T-helper 22 cell (primary cell): ENCODE data around the gene SPATS1.
A peak's percentile ranks its signal among the peaks of the same experiment; 100 is the strongest.
"Not testable (repeated sequence)": the region's sequence is repeated elsewhere in the genome, so short reads cannot be mapped to it uniquely, and the experiment has no call there.

Experiments
- DNase-seq: peaks from one replicate; pipeline ENCODE4 v3.0.0-alpha.2; 2020; ENCODE audit warnings: low read depth

Gene SPATS1

DNA sequence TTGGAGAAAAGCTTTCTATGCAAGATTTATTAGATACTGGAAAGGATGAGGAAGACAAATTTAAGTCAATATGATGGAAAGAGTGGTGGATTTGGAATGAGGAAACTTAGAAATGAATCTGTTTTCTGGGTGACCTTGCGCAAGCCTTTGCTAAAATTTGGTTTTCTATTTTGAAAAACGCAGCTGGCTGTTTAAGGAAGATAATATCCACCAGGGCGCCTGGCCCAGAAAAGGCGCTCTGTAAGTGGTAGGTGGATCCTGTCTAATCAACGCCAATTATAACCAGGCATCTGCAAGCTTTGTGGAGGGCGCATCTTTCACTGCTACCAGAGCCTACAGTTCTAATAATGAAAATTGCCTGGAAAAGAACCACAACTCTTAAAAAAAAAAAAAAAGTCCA, 398 bp upstream of the SPATS1 start:
- DNase-seq: no peak

- not testable (repeated sequence) for DNase-seq
Observed at GRCh38 chr6:44346818-44347217, 4.4 kb downstream of the SPATS1 start.

DNA sequence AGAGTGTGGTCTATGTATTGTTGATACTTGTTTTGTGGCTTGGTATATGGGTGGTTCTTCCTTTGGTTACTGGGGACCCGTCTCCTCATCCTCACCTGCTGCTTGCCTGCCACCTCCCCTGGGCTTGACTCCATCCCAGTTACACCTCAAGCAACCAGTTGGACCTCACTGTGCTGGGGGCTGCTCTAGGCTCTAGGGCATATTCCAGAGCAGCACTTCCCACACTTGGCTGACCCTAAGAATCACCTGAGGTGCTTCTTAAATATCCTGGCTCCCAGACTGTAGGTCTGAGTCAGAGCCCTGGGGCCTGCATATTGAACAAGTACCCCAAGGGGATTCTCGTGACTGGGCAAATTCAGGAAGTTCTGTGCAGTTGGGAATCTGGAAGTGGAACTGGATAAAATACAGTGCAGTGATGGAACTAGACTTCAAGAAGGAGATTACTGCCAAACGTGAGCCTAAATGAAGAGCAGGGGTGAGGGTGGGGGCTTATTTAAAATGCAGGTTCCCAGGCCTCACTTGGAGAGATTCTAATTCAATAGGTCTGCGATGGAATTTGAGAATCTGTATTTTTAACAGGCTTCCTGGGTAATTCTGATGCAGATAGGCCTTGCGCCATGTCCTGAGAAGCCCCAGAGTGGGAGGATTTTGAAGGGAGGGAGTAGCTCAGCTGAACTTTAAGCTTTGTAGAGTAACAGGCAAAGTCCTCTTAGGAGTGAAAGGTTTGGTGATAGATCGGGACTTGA, 7.6 kb downstream of the SPATS1 start:
- DNase-seq: no peak

DNA sequence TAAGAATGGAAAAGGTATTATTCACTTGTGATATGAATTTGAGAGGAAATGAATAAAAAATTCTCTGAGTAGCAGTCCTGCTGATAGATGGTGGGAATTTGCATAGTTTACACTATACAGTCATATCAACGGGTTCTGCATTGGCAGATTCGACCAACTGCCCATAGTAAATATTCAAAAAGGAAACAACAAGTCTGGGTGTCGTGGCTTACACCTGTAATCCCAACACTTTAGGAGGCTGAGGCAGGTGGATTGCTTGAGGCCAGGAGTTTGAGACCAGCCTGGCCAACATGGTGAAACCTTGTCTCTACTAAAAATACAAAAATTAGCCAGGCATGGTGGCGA, 8.2 kb downstream of the SPATS1 start:
- not testable (repeated sequence) for DNase-seq

DNA sequence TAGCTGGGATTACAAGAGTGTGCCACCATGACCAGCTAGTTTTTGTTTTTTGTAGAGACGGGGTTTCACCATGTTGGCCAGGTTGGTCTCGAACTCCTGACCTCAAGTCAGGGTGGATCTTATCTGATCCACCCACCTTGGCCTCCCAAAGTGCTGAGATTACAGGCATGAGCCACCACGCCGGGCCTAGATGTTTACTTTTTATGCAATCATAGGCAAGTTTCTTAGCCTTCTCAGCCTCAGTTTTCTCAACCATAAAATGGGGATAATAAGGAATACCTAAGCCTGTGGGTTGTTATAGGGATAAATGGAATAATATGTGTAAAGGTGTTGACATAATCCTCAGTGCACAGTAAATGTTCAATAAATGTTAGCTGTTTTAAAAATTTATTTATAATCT, 9.8 kb downstream of the SPATS1 start:
- no peak for DNase-seq

DNA sequence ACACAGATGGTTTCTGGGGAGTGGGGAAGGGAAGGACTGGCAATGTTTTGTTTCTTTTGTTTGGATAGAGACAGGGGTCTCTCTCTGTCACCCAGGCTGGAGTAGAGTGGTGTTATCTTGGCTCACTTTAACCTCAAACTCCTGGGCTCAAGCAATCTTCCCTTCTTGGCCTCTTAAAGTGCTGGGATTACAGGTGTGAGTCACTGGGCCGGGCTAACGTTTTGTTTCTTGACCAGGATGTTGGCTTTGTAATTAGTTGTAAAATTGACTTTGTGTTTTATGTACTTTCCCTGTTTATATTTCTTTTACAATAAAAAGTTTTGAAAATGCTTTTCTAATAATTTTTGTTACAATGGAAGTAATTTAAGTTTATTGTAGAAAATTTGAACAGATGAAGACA, 10.9 kb downstream of the SPATS1 start:
- DNase-seq: no peak

GRCh38 chr6:44355640-44356039, 13.2 kb downstream of the SPATS1 start:
- no peak for DNase-seq

DNA sequence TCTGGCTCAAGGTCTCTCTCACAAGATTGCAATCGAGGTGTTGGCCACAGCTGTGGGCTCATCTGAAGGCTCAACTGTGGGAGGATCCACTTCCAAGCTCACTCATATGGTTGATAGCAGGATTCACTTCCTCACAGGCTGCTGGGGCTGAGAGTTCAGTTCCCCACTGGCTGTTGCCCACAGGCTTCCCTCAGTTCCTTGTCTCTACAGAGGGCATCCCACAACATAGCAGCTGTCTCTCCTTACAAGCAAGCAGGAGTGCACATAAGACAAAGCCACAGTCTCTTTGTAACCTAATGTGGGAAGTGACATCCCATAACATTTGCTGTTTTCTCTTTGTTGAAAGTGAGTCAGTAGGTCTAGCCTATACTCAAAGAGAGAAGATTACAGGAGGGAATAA, 14.0 kb downstream of the SPATS1 start:
- no peak for DNase-seq

- no peak for DNase-seq
Observed at GRCh38 chr6:44359973-44360372, 17.5 kb downstream of the SPATS1 start.

- DNase-seq: no peak
Observed at GRCh38 chr6:44361947-44362346, 19.5 kb downstream of the SPATS1 start.

DNA sequence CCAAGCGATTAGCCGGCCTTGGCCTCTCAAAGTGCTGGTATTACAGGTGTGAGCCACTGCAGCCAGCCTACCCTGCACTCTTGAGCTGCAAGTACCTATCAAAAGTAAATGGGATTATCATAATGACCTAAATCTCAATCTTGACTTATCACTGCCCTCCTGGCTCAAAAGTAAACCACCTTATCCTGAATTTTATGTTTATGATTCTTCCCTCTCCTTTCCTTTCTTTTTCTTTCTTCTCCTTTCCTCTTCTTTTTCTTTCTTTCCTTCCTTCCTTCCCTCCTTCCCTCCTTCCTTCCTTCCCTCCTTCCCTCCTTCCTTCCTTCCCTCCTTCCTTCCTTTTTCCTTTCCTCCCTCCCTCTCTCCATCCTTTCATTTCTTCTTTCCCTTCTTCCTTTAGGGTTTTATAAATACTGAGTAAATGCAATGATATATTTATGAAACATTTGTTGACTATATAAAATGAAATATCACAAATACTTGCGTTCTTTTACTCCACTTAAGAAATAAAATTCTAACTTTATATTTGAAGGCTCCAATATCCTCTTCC, 21.0 kb downstream of the SPATS1 start:
- no peak for DNase-seq

GRCh38 chr6:44366781-44367180, 24.3 kb downstream of the SPATS1 start:
- DNase-seq: no peak

DNA sequence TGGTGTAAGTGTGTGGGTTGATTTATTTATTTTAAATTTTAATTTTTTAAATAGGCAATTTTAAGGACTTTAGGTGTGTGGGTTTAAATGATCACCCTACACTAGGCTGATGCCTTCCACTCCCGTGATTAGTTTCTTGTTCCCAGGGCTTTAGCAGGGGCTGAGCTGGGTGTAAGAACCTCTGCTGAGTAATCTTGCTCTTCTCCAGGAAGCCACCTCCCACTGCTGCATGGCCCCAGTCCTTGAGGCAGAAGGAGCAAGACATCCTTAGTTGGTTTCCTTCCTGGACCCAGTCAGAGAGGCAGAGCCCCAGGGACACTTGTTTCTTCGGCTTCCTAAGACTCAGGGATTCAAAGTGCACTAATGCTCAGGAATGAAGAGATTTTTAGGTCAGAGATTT, 25.2 kb downstream of the SPATS1 start:
- no peak for DNase-seq

GRCh38 chr6:44373051-44373450, 30.6 kb downstream of the SPATS1 start:
- DNase-seq: no peak

- no peak for DNase-seq
Observed at GRCh38 chr6:44373787-44374186, 31.3 kb downstream of the SPATS1 start.

GRCh38 chr6:44375071-44375470, 32.6 kb downstream of the SPATS1 start:
- no peak for DNase-seq

DNA sequence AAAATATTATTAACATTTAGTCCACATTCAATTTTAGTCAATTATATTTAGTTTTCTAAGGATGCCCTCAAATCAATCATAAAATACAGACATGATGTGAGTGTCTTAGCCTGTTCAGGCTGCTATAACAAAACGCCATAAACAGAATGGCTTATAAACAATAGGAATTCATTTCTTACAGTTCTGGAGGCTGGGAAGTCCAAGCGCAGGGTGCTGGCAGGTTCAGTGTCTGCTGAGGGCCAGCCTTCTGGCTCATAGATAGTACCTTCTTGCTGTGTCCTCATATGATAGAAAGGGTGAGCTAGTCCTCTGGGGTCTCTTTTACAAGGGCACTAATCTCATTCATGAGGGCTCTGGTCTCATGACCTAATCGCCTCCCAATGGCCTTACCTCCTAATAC, 35.0 kb downstream of the SPATS1 start:
- no peak for DNase-seq

DNA sequence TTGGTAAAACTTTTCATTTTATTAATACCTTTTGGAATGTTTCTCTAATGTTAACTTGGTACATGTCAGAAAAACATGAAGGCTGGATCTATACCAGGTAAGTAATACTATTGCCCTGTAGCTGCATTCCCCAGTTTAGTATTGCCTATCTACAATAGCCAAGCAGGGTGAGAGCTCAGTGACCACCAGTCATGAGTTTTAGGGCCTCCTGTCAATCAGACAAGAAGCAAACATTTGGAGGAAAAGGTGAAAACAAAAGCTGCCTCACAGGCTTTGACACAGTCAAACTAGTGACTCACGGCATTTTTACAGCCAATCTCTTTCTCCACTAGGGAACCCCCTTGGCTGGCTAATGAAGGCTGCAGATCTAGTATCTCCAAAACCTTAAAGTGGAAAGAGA, 35.5 kb downstream of the SPATS1 start:
- DNase-seq: no peak

DNA sequence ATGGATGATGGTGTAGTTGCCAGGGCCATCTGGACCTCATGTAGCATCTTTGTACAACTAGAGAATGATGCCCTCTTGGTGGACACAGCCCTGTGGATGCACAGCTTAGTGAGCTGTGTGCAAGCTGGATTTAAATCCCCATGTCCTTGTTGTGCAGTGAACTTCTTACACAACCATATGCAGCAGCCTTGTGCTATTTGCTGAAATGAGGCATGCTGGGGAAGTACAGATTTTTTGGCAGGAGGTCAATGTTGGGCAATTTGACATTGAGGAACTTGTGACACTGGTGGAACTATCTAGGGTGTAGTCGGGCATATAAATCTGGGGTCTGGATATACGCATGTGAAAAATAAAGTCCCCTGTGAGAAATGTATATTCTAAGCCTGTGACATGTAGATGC, 39.3 kb downstream of the SPATS1 start:
- DNase-seq: no peak

GRCh38 chr6:44386364-44386928, 44.0 kb downstream of the SPATS1 start:
- no peak for DNase-seq

DNA sequence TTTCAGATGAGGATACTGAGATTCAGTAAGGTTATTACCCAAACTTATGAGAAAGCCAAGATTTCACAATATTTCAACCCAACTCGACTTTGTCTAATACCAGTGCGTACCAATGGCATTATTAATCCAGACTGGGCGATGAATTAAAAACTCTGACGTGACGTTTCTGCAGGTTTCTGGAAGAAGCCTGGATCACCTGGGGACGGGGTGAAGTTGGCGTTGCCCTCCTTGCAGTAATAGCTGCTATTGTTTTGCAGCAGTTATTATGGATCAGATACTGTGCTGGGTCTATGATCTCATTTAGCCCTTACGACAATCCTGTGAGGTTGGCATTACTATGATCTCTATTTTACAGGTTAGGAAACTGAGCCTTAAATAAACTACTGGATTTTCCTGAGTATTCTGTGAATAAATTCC, 44.5 kb downstream of the SPATS1 start:
- no peak for DNase-seq

DNA sequence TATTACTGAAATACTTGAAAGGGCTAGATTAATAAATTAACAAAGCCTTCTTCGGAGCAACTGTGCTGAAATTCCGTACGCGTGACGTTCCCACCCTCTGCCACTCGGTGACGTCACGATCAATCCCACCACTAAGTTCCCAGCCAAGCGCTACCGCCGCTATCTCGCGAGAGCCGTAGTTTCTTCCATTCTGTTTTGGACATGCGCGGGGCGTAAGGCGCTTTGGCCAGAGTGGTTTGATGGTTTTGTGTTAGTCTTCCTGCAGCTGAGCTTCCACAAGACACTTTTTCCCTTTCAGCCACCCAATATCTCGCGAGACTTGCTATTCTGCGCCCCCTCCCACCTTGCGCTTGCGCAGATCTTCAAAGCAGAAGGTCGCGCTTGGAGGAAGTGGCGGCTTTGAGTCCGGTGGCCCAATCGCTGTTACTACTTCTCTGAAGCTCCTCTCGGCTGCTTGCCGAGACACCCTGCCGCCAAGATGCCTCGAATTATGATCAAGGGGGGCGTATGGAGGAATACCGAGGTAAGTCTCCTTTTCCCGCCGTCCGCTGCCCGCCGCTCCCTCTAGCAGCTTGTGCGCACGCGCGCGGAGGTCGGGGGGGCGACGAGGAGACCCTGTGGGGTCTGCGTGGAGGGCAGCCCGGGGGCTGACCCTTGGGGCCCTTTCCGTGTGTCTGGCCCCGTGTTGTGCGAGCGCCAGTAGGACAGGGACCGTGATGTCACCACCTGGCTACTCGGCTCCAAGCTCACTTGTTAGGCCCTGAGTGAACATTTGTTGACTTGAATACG, 45.1 kb downstream of the SPATS1 start, which contains the start of gene CDC5L:
CDC5L (plus strand) TSS at position 361 of the 789 bp plus-strand sequence; CDS start at position 479, 118 bp downstream.
- peak; percentile 85 for DNase-seq

- no peak for DNase-seq
Observed at GRCh38 chr6:44388135-44388487, 45.7 kb downstream of the SPATS1 start.
